Right lobe of liver (tissue), 4 donors: ENCODE measurements around the gene ASF1B.

Experiments used
- POLR2A ChIP-seq: fragments of 450-650 bp; IDR thresholded peaks from one replicate; pipeline ENCODE4 v1.6.1; 2017; ENCODE audit warnings: antibody characterized with exemption, mild to moderate bottlenecking
- TF ChIP-seq, protein P1 (sequence below), 4 donors: fragments of 200-600 bp in 3 of 4; fragments of 450-650 bp in 1 of 4; IDR thresholded peaks; one replicate each; pipeline versions ENCODE4 v1.5.1 to v1.8.0; 2016 to 2022; ENCODE audit warnings: antibody characterized with exemption in 4 of 4, mild to moderate bottlenecking in 2 of 4
- donor health status: DM: no; HTN: no; CAD: no.
- donor health status: DM: no; HTN: no; CAD: no.
- donor health status: DM: no; HTN: yes; CAD: no.

DNA sequence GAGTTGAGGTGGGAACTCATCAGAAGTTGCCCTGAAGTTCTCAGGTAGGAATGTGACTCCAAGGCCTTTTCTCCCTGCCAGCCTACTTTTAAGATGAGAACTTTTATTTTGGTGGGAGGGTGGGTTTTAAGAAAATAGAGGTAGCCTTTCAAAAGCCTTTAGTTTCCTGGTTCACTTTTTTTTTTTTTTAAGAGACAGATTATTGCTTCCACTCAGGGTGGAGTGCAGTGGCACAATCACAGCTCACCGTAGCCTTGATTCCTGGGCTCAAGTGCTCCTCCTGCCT lies 53.8 kb downstream of the ASF1B start:
- TF ChIP-seq, protein P1, sequence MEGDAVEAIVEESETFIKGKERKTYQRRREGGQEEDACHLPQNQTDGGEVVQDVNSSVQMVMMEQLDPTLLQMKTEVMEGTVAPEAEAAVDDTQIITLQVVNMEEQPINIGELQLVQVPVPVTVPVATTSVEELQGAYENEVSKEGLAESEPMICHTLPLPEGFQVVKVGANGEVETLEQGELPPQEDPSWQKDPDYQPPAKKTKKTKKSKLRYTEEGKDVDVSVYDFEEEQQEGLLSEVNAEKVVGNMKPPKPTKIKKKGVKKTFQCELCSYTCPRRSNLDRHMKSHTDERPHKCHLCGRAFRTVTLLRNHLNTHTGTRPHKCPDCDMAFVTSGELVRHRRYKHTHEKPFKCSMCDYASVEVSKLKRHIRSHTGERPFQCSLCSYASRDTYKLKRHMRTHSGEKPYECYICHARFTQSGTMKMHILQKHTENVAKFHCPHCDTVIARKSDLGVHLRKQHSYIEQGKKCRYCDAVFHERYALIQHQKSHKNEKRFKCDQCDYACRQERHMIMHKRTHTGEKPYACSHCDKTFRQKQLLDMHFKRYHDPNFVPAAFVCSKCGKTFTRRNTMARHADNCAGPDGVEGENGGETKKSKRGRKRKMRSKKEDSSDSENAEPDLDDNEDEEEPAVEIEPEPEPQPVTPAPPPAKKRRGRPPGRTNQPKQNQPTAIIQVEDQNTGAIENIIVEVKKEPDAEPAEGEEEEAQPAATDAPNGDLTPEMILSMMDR (IDR thresholded peaks at IDR 0.05): no peak
- no peak for TF ChIP-seq POLR2A
